ENCODE results near the gene EXO1.
A peak's percentile ranks its signal among the peaks of the same experiment; 100 is the strongest.
"Not testable (repeated sequence)": the region's sequence is repeated elsewhere in the genome, so short reads cannot be mapped to it uniquely, and the experiment has no call there.

EXO1 gene

GRCh38 chr1:241847796-241848685, at the start of gene EXO1:
EXO1 (plus strand) TSS chr1:241848204; CDS start chr1:241850426, 2,222 bp downstream.
- peak; percentile 90 for DNase-seq

- DNase-seq = no peak
These were observed 48.6 kb upstream of the EXO1 start for GRCh38 chr1:241799416-241799815.

DNA sequence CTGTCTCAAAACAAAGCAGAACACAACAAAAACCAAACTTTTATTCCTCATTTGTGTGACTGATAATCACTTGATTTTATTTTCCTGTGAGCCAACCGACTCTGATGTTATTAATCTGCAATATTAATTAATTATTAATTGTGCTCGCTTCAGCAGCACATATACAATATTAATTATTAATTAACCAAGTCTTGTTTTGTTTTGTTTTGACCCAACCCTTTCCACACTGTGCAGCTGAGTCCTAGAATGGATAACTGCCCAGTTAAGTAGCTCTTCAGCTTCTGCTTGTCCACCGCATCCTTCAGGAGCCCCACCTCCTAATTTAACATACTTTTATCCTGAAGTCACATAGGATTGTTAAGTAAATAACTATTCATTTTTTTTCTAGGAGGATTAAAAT, 47.4 kb upstream of the EXO1 start:
- DNase-seq = no peak

- no peak for DNase-seq
These were observed 45.1 kb upstream of the EXO1 start for GRCh38 chr1:241802863-241803262.

- DNase-seq = not testable (repeated sequence)
These were observed 43.3 kb upstream of the EXO1 start for GRCh38 chr1:241804706-241805105.

- no peak for DNase-seq
These were observed 39.7 kb upstream of the EXO1 start for GRCh38 chr1:241808265-241808664.

- DNase-seq = no peak
These were observed 37.1 kb upstream of the EXO1 start for GRCh38 chr1:241810769-241811405.

DNA sequence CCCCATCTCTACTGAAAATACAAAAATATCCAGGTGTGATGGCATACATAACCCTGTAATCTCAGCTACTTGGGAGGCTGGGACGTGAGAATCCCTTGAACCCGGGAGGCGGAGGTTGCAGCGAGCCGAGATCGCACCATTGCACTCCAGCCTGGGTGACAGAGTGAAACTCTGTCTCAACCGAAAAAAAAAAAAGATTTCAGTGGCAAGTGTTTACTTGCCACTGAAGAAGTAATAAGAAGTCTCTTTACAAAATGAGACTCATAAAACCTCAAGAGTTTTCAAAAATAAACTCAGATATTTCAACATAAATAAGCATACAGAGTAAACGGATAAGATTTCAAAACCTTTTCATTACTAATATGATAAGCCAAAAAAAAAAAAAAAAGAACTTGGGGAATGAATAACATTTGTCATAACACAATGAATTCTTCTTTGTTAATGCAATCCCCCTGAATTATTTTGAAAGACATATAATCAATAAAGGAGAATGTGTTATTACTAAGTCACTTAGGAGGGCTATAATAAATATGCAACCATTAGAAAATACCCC, 34.2 kb upstream of the EXO1 start:
- DNase-seq = no peak

GRCh38 chr1:241816008-241816407, 32.0 kb upstream of the EXO1 start:
- DNase-seq = no peak

DNA sequence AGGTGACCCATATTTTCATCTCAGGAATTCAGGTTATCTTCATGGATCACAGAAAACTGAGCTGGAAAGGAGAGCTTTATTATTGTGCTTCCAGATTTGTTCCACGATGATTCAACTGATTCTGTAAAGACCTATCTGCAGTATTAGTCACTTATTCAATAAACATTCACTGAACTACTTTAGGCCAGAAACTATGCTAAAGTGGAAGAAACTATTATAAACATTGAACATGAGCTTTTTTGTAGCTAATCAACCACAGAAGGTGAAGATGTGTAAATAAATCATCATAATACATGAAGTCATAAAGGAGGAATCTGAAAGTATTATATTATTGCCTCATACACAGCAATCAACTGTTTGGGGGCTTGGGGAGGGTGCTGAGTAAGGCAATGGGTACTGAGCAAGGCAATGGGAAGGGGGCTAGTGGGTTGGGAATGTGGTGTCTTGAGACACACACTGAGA, 30.6 kb upstream of the EXO1 start:
- DNase-seq = no peak

GRCh38 chr1:241817956-241818612, 29.9 kb upstream of the EXO1 start:
- DNase-seq = no peak

DNA sequence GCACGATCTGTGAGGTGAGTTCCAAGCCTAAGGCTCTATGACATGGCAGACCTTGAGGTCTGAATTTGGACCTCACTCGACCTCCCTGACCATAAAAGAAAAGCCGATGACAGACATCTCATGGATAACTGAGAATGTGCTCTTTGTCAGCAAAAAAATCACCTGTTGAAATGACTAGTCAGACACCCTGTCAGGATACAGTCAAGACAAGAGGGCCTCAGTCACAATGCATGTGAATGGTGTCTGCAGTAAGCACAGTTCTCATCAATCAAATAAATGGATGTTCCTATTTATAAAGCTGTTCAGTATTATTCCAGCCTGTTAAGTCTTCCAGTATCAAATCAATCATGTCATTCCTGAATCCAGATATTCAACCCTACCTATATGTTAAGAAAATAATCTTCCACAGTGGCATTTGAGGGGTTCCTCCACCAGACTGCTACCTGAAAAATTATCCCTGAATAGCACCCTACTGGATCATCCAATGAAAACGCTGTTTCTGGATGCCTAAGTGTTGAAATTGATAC, 28.6 kb upstream of the EXO1 start:
- DNase-seq = no peak

DNA sequence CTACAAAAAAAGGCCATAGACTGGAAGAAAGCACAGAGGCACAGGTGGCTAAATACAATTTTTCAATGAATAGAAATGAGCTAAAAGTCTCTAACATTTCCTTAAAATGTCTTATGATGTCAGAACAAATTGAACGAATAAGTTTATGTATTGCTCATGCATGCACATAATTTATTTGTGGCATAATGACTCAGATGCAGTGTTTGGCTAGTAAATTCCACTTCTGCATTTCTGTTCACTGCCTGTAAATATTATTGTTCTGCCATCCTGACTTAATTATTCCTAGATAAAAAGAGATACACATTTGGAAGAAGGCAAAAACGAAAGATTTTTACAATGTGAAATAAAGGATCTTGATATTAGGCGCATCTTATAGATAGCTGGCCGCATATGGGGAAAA, 26.6 kb upstream of the EXO1 start:
- DNase-seq = no peak

GRCh38 chr1:241822846-241823245, 25.2 kb upstream of the EXO1 start:
- no peak for DNase-seq

- DNase-seq = no peak
These were observed 24.1 kb upstream of the EXO1 start for GRCh38 chr1:241823925-241824324.

DNA sequence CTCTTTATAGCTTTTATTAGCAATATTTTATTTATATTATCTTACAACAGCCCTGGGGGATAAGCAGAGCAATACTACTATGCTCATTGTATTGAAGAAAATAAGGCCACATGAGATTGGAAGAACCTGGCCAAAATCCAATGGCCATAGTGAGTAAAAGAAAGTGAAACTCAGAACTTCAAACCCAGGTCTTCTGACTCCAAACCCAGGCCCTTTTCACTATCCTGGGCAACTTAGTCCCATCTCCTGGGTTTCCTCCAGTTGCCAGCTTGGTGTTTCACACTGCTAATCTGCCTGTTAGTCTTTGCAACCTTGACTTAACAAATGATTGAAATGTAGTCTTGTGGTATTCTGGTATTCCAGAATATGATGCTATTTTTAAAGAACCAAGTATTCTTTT, 22.4 kb upstream of the EXO1 start:
- no peak for DNase-seq

GRCh38 chr1:241826613-241827012, 21.4 kb upstream of the EXO1 start:
- DNase-seq = not testable (repeated sequence)

DNA sequence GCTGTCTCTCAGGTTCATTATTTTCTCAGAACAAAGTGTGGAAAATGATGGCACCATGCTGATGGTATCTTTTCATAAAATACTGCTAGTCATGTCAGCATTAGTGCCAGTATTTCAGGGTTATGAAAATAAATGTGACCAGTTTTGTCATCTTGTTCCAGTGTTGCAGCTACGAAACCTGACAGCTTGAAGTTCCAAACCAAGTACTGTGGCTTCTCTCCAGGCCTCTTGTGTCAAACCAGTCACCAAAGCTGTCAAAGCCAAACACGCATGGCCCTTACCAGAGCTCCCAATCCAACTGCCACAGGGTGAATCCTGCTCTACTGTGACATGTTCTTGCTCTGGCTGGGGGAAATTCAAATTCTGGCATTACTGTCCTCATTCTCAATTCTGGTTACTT, 20.7 kb upstream of the EXO1 start:
- DNase-seq = no peak

- no peak for DNase-seq
These were observed 19.5 kb upstream of the EXO1 start for GRCh38 chr1:241828463-241829021.

DNA sequence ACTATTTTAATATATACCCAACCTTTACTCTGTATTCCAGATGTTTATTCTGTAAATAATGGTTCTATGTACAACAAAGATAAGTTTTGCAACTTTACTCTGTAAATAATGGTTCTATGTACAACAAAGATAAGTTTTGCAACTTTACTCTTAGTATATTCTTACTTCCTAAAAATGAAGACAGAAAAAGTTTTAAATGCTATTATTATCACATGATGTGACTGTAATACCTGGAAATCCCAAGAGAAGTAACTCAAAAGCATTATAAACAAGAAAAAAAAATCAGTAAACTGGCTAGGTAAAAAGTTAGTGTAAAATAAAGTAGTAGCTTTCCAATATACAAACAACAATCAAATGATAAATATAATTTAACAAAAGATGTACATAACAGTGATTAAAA, 18.5 kb upstream of the EXO1 start:
- DNase-seq = no peak

DNA sequence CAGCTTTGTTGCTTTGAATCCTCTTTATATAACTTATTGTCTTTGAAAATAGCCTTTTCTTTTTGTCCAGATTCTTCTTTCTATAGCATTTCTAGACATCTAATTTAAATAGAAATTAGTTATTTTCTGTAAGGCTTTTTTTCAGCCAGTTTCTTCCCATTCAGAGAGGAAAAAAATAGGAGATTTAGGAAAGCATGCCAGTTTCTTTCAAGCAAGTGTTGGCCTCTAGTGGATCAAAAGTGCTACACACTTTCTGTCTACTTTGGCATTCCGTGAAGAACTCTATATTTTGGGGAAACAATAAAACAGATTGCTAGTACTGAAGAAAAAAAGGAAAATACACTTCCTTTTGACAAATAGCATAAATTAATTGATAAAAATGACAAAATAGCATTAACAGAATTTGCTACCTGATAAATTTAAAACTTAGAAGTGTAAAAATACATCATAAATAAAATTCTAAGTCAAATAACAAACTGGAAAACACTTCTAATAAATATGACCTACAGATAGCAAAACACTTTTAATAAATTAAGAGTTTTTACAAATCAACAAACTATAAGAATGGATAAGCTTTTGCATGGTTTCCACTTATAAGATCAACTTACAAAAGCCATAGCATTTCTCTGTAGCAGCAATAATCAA, 13.1 kb upstream of the EXO1 start:
- DNase-seq = no peak

DNA sequence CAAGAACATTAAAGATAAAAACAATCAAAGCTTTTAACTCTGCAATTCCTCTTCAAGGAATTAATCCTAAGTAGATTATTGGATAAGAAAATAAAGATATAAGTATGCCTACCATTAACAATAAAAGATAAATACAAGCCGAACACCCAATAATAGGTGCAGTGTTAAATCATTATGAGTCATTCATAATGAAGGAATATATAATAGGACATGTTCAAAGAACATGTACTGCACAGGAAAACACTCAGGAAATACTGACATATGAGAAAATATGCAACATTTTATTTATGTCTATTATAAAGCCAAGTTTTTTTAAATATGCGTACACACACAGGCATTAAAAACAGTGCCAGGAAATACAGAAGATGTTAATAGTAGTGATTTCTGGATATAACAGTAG, 11.1 kb upstream of the EXO1 start:
- no peak for DNase-seq
